Parathyroid adenoma (tissue), 2 donors: ENCODE data around the gene TRIOBP.
"Not testable (repeated sequence)": the region's sequence is repeated elsewhere in the genome, so short reads cannot be mapped to it uniquely, and the experiment has no call there.

Experiments used
- H2AFZ ChIP-seq: fragments of 300-600 bp; sonication (generic); one replicate; pipeline ENCODE4 v1.7.0; 2017; ENCODE audit warnings: antibody characterized with exemption, mild to moderate bottlenecking
- H3K27ac ChIP-seq: fragments of 300-600 bp; sonication (generic); one replicate; pipeline ENCODE4 v1.7.0; 2017
- H3K27me3 ChIP-seq: fragments of 300-600 bp; sonication (generic); one replicate; pipeline ENCODE4 v1.7.0; 2017; ENCODE audit warnings: low read length; ENCODE audit not compliant: control insufficient read depth, insufficient read depth
- H3K36me3 ChIP-seq: fragments of 300-600 bp; sonication (generic); one replicate; pipeline ENCODE4 v1.7.0; 2017; ENCODE audit warnings: low read length; ENCODE audit not compliant: control insufficient read depth, insufficient read depth
- H3K4me1 ChIP-seq: fragments of 300-600 bp; sonication (generic); one replicate; pipeline ENCODE4 v1.7.0; 2017; ENCODE audit warnings: control low read depth
- H3K4me2 ChIP-seq: fragments of 300-600 bp; sonication (generic); one replicate; pipeline ENCODE4 v1.7.0; 2017; ENCODE audit warnings: low read length
- H3K4me3 ChIP-seq: fragments of 300-600 bp; sonication (generic); one replicate; pipeline ENCODE4 v1.7.0; 2017; ENCODE audit warnings: low read depth, low read length
- H3K79me2 ChIP-seq: fragments of 300-600 bp; sonication (generic); one replicate; pipeline ENCODE4 v1.7.0; 2017; ENCODE audit warnings: control low read depth
- H3K9ac ChIP-seq: fragments of 300-600 bp; sonication (generic); one replicate; pipeline ENCODE4 v1.7.0; 2017; ENCODE audit warnings: mild to moderate bottlenecking
- H3K9me3 ChIP-seq: fragments of 300-600 bp; sonication (generic); one replicate; pipeline ENCODE4 v1.7.0; 2017; ENCODE audit warnings: low read length; ENCODE audit not compliant: control insufficient read depth
- TF ChIP-seq, protein P1 (sequence below): fragments of 300-600 bp; sonication (generic); IDR thresholded peaks from one replicate; pipeline ENCODE4 v1.7.0; 2017; ENCODE audit warnings: antibody characterized with exemption, mild to moderate bottlenecking
- donor health status: primary hyperparathyroidism.

The TRIOBP gene

DNA sequence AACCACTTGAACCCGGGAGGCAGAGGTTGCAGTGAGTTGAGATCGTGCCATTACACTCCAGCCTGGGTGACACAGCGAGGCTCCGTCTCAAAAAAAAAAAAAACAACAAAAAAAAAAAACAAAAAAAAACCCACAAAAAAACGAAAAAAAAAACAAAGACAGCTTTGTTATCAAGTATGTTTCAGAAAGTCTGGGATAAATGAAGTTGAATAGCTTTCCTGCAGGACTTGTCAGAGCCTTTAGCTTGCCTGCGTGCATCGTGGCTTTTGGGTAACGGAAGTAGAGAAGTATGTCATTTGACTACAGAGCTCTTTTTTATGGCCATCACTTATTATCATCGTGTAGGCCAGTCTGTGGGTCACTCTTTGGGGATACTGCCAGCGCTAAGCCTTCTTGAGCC is 14.6 kb downstream of the TRIOBP start:
- Histone ChIP-seq H3K4me3 (no peak overlapping the region), H3K36me3 (no peaks in the 10 kb centered on the region), H3K4me1 (no peaks in the 10 kb centered on the region), H3K27ac (no peak overlapping the region), H3K9me3 (no peaks in the 10 kb centered on the region), H3K79me2 (no peaks in the 10 kb centered on the region), H3K4me2 (no peak overlapping the region), H3K9ac (no peak overlapping the region), H2AFZ (no peak overlapping the region), H3K27me3 (no peaks in the 10 kb centered on the region)
- TF ChIP-seq, protein P1, sequence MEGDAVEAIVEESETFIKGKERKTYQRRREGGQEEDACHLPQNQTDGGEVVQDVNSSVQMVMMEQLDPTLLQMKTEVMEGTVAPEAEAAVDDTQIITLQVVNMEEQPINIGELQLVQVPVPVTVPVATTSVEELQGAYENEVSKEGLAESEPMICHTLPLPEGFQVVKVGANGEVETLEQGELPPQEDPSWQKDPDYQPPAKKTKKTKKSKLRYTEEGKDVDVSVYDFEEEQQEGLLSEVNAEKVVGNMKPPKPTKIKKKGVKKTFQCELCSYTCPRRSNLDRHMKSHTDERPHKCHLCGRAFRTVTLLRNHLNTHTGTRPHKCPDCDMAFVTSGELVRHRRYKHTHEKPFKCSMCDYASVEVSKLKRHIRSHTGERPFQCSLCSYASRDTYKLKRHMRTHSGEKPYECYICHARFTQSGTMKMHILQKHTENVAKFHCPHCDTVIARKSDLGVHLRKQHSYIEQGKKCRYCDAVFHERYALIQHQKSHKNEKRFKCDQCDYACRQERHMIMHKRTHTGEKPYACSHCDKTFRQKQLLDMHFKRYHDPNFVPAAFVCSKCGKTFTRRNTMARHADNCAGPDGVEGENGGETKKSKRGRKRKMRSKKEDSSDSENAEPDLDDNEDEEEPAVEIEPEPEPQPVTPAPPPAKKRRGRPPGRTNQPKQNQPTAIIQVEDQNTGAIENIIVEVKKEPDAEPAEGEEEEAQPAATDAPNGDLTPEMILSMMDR: no peak

DNA sequence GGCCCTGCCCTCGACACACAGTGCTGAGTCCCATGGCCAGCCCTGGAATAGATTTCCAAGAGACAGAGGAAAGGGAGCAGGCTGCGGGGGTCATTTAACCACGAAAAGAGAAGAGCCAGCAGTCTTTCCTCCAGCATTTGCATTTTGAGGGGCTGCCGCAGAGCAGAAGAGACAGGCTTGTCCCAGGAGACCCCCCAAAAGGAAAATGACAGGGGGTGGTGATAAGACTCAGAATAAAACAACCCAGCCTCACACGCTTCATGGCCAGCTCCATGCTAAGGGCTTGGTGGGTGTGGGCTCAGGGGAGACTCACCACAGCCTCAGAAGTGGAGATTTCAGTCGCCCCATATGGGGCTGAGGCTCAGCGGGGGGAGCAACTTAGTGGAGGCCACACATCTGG is 16.9 kb downstream of the TRIOBP start:
- H3K27me3 ChIP-seq: no peaks in the 10 kb centered on the region
- H3K36me3 ChIP-seq: no peaks in the 10 kb centered on the region
- H2AFZ ChIP-seq: no peak overlapping the region
- no peak overlapping the region for H3K4me3 ChIP-seq
- no peak overlapping the region for H3K4me2 ChIP-seq
- H3K9me3 ChIP-seq: no peaks in the 10 kb centered on the region
- H3K27ac ChIP-seq: no peak overlapping the region
- TF ChIP-seq, protein P1: no peak
- no peaks in the 10 kb centered on the region for H3K4me1 ChIP-seq
- H3K79me2 ChIP-seq: no peaks in the 10 kb centered on the region
- no peak overlapping the region for H3K9ac ChIP-seq

DNA sequence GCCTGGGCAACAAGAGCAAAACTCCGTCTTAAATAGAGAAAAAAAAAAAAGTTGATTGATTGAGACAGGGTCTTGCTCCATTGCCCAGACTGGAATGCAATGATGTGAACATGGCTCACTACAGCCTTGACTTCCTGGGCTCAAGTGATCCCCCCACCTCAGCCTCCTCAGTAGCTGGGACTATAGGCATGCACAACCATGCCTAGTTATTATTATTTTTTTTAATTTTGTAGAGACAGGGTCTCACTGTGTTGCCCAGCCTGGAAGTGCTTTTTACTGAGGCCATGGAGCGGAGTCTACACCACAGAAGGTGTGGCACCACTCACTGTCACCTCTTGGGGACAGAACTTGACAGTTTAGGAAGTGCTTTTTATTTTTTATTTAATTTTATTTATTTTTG is 17.8 kb downstream of the TRIOBP start:
- no peaks in the 10 kb centered on the region for H3K4me1 ChIP-seq
- H3K27ac ChIP-seq: no peak overlapping the region
- no peaks in the 10 kb centered on the region for H3K79me2 ChIP-seq
- no peaks in the 10 kb centered on the region for H3K9me3 ChIP-seq
- TF ChIP-seq, protein P1: no peak
- H3K27me3 ChIP-seq: no peaks in the 10 kb centered on the region
- no peak overlapping the region for H3K4me3 ChIP-seq
- H3K36me3 ChIP-seq: no peaks in the 10 kb centered on the region
- no peak overlapping the region for H3K4me2 ChIP-seq
- no peak overlapping the region for H2AFZ ChIP-seq
- no peak overlapping the region for H3K9ac ChIP-seq

DNA sequence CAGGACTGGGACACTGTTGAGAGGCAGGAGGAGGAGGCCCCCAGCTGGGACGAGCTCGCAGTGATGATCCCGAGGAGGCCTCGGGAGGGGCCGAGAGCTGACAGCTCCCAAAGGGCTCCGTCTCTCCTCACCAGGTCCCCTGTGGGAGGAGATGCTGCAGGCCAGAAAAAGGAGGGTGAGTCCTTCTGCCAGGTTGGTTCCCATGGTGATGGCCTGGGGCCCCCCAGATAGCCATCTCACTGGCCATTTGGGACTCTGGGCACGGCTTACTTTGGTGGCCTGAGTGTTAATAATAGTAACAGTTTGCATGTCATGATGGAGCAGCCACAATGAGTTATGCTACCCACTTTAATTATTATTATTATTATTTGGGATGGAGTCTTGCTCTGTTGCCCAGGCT is 18.9 kb downstream of the TRIOBP start:
- no peak overlapping the region for H3K27ac ChIP-seq
- H3K36me3 ChIP-seq: no peaks in the 10 kb centered on the region
- H3K9me3 ChIP-seq: no peaks in the 10 kb centered on the region
- no peak overlapping the region for H3K9ac ChIP-seq
- no peak overlapping the region for H3K4me2 ChIP-seq
- H3K79me2 ChIP-seq: no peaks in the 10 kb centered on the region
- H2AFZ ChIP-seq: no peak overlapping the region
- no peak overlapping the region for H3K4me3 ChIP-seq
- TF ChIP-seq, protein P1: no peak
- H3K4me1 ChIP-seq: no peaks in the 10 kb centered on the region
- H3K27me3 ChIP-seq: no peaks in the 10 kb centered on the region

DNA sequence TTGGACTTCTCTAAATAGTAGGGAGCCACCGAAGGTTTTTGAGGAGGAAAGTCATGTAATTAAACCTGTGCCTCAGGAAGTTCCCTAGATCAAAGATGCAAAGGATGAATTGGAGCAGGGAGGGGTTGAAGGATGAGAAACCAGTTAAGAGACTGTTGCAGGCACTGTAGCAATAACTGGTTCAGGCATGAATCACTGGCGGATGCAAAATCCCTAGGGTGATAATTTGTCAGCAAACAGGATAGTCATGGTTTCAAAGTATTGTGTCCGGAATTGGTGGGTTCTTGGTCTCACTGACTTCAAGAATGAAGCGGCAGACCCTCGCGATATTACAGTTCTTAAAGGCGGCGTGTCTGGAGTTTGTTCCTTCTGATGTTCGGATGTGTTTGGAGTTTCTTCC is 19.9 kb downstream of the TRIOBP start:
- Histone ChIP-seq H3K4me3 (no peak overlapping the region), H3K27ac (no peak overlapping the region), H3K4me1 (no peaks in the 10 kb centered on the region), H3K36me3 (no peaks in the 10 kb centered on the region), H3K27me3 (no peaks in the 10 kb centered on the region), H2AFZ (no peak overlapping the region), H3K79me2 (no peaks in the 10 kb centered on the region), H3K9me3 (no peaks in the 10 kb centered on the region), H3K4me2 (no peak overlapping the region), H3K9ac (no peak overlapping the region)
- TF ChIP-seq, protein P1: no peak

DNA sequence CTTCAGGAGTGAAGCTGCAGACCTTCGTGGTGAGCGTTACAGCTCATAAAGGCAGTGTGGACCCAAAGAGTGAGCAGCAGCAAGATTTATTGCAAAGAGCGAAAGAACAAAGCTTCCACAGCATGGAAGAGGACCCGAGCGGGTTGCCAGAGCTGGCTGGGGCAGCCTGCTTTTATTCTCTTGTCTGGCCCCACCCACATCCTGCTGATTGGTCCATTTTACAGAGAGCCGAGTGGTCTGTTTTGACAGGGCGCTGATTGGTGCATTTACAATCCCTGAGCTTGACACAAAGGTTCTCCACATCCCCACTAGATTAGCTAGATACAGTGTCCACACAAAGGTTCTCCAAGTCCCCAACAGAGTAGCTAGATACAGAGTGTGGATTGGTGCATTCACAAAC is 20.4 kb downstream of the TRIOBP start:
- not testable (repeated sequence) for H3K27ac ChIP-seq, H3K9me3 ChIP-seq, H3K4me3 ChIP-seq, H3K27me3 ChIP-seq, H3K36me3 ChIP-seq, H2AFZ ChIP-seq, H3K9ac ChIP-seq, H3K79me2 ChIP-seq, H3K4me2 ChIP-seq, H3K4me1 ChIP-seq

DNA sequence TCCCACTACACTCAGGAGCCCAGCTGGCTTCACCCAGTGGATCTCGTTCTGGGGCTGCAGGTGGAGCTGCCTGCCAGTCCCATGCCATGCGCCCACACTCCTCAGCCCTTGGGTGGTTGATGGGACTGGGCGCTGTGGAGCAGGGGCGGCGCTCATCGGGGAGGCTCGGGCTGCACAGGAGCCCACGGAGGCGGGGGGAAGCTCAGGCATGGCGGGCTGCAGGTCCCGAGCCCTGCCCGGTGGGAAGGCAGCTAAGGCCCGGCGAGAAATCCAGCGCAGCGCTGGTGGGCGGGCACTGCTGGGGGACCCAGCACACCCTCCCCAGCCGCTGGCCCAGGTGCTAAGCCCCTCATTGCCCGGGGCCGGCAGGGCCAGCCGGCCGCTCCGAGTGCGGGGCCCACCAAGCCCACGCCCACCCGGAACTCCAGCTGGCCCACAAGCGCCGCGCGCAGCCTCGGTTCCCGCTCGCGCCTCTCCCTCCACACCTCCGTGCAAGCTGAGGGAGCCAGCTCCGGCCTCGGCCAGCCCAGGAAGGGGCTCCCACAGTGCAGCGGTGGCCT is 21.0 kb downstream of the TRIOBP start:
- H2AFZ ChIP-seq, H3K36me3 ChIP-seq, H3K4me1 ChIP-seq, H3K4me2 ChIP-seq, H3K9me3 ChIP-seq, H3K9ac ChIP-seq, H3K27ac ChIP-seq, H3K27me3 ChIP-seq, H3K4me3 ChIP-seq, H3K79me2 ChIP-seq: not testable (repeated sequence)
